Prostate gland (tissue), 2 donors: Measurements from ENCODE around the gene SEMA5A.

Experiments
- POLR2AphosphoS5 ChIP-seq: sonication (generic); formaldehyde crosslinking; IDR thresholded peaks from one replicate; pipeline ENCODE4 v1.6.1; 2017; ENCODE audit warnings: antibody characterized with exemption
- TF ChIP-seq, protein P1 (sequence below), 4 experiments: fragments of 200-600 bp in 2 of 4; fragments of 450-650 bp in 2 of 4; sonication (generic) in 2 of 4; IDR thresholded peaks; 1 replicate in 3 of 4; 2 replicates in 1 of 4; pipeline ENCODE4 v1.5.1; 2016 to 2019; ENCODE audit warnings: antibody characterized with exemption in 4 of 4, mild to moderate bottlenecking in 2 of 4, moderate library complexity in 2 of 4

GRCh38 chr5:9438596-9439354 is 107.1 kb downstream of the SEMA5A start:
- TF ChIP-seq, protein P1, sequence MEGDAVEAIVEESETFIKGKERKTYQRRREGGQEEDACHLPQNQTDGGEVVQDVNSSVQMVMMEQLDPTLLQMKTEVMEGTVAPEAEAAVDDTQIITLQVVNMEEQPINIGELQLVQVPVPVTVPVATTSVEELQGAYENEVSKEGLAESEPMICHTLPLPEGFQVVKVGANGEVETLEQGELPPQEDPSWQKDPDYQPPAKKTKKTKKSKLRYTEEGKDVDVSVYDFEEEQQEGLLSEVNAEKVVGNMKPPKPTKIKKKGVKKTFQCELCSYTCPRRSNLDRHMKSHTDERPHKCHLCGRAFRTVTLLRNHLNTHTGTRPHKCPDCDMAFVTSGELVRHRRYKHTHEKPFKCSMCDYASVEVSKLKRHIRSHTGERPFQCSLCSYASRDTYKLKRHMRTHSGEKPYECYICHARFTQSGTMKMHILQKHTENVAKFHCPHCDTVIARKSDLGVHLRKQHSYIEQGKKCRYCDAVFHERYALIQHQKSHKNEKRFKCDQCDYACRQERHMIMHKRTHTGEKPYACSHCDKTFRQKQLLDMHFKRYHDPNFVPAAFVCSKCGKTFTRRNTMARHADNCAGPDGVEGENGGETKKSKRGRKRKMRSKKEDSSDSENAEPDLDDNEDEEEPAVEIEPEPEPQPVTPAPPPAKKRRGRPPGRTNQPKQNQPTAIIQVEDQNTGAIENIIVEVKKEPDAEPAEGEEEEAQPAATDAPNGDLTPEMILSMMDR (IDR thresholded peaks at IDR 0.05), result no peak
- TF ChIP-seq POLR2AphosphoS5, result no peak
